ENCODE measurements around the gene RTL5. TPM values are rescaled to one million over a fixed set of nuclear protein-coding genes. Genes with fewer than 3 reads are reported as not detected.

RTL5 gene
- total RNA-seq, 1 donor from 2014 or later: 36.4 TPM

- Mint-ChIP-seq H3K27me3 (ENCODE audit: low read depth) (no peaks in the 10 kb centered on the region), H3K9me3 (peaks cover 45% of the 10 kb centered on the region), H3K36me3 (no peaks in the 10 kb centered on the region), H3K4me1 (no peaks in the 10 kb centered on the region), H3K27ac (no peak overlapping the region), H3K4me3 (no peak overlapping the region)
- no peak for DNase-seq (ENCODE audit: low spot score in 2 of 2, unreplicated experiment in 2 of 2)
- TF ChIP-seq CTCF (IDR thresholded peaks at IDR 0.05; ENCODE audit: unreplicated experiment): no peak
Observed at GRCh38 chrX:72159769-72160168, 28.1 kb upstream of the RTL5 start.

GRCh38 chrX:72158773-72159172 is 27.1 kb upstream of the RTL5 start:
- H3K27me3 Mint-ChIP-seq (ENCODE audit: low read depth): no peaks in the 10 kb centered on the region
- no peak for DNase-seq (ENCODE audit: low spot score in 2 of 2, unreplicated experiment in 2 of 2)
- no peaks in the 10 kb centered on the region for H3K4me1 Mint-ChIP-seq
- no peak overlapping the region for H3K4me3 Mint-ChIP-seq
- TF ChIP-seq CTCF (IDR thresholded peaks at IDR 0.05; ENCODE audit: unreplicated experiment): no peak
- H3K36me3 Mint-ChIP-seq: no peaks in the 10 kb centered on the region
- peaks cover 45% of the 10 kb centered on the region for H3K9me3 Mint-ChIP-seq
- no peak overlapping the region for H3K27ac Mint-ChIP-seq

GRCh38 chrX:72146527-72146926 is 14.8 kb upstream of the RTL5 start:
- no peak for DNase-seq (ENCODE audit: low spot score in 2 of 2, unreplicated experiment in 2 of 2)
- Mint-ChIP-seq H3K4me1 (peaks cover 3% of the 10 kb centered on the region), H3K27me3 (ENCODE audit: low read depth) (no peaks in the 10 kb centered on the region), H3K36me3 (peaks cover 3% of the 10 kb centered on the region), H3K9me3 (peaks cover under 1% of the 10 kb centered on the region), H3K4me3 (no peak overlapping the region), H3K27ac (no peak overlapping the region)
- no peak for TF ChIP-seq CTCF (IDR thresholded peaks at IDR 0.05; ENCODE audit: unreplicated experiment)

GRCh38 chrX:72145181-72145580 is 13.5 kb upstream of the RTL5 start:
- H3K9me3 Mint-ChIP-seq: peaks cover 7% of the 10 kb centered on the region
- no peak for TF ChIP-seq CTCF (IDR thresholded peaks at IDR 0.05; ENCODE audit: unreplicated experiment)
- DNase-seq (ENCODE audit: low spot score in 2 of 2, unreplicated experiment in 2 of 2): no peak
- H3K36me3 Mint-ChIP-seq: peaks cover 7% of the 10 kb centered on the region
- no peaks in the 10 kb centered on the region for H3K27me3 Mint-ChIP-seq (ENCODE audit: low read depth)
- no peak overlapping the region for H3K27ac Mint-ChIP-seq
- H3K4me3 Mint-ChIP-seq: no peak overlapping the region
- peaks cover 3% of the 10 kb centered on the region for H3K4me1 Mint-ChIP-seq

GRCh38 chrX:72143609-72143907 is 11.8 kb upstream of the RTL5 start:
- Mint-ChIP-seq H3K4me1 (peaks cover 3% of the 10 kb centered on the region), H3K27me3 (ENCODE audit: low read depth) (no peaks in the 10 kb centered on the region), H3K4me3 (no peak overlapping the region), H3K27ac (no peak overlapping the region), H3K9me3 (peaks cover 7% of the 10 kb centered on the region), H3K36me3 (peaks cover 17% of the 10 kb centered on the region)
- DNase-seq (ENCODE audit: low spot score in 2 of 2, unreplicated experiment in 2 of 2): no peak
- TF ChIP-seq CTCF (IDR thresholded peaks at IDR 0.05; ENCODE audit: unreplicated experiment): no peak

All from mesothelial cell of epicardium (in vitro differentiated cells).